ENCODE data around the gene NOC2L. TPM values are rescaled to one million over a fixed set of nuclear protein-coding genes. Genes with fewer than 3 reads are reported as not detected.

NOC2L gene
- total RNA-seq, 1 donor from 2014 or later = 39.6 TPM

DNA sequence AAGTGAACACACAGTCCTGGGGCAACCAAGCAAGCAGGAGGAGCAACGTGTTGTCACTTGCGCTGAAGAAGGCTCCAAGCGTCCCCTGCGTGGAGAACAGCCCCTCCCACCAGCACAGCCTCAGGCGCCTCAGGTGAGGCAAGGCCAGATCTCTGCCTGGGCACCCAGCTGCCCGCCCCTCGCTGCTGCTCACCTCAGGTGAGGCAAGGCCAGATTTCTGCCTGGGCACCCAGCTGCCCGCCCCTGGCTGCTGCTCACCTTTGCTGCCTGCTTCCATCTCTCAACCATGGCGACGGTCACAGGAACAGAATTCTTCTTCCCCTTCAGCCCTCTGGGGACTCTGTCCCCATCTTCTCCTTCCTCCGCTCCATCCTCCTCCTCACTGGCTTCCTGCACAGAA lies 2.4 kb downstream of the NOC2L start:
- Histone ChIP-seq H3K4me2 (no peak overlapping the region), H3K27me3 (peaks cover 25% of the 10 kb centered on the region), H3K9ac (no peak overlapping the region), H3K27ac (no peak overlapping the region), H3K4me1 (peaks cover 4% of the 10 kb centered on the region), H4K20me1 (ENCODE audit: low read depth) (peaks cover 34% of the 10 kb centered on the region), H3K4me3 (no peak overlapping the region), H2AFZ (replicated peaks) (no peak overlapping the region), H3K9me3 (ENCODE audit: low read depth) (no peaks in the 10 kb centered on the region), H3K36me3 (no peaks in the 10 kb centered on the region), H3F3A (ENCODE audit: low read depth) (no peaks in the 10 kb centered on the region), H3K79me2 (ENCODE audit: low read depth) (peaks cover 22% of the 10 kb centered on the region)
- peaks cover 8% of the 10 kb centered on the region for H3K4me1 Mint-ChIP-seq
- H3K9me3 Mint-ChIP-seq = no peaks in the 10 kb centered on the region
- H3K36me3 Mint-ChIP-seq = peaks cover 12% of the 10 kb centered on the region
- no peak overlapping the region for H3K27ac Mint-ChIP-seq
- TF ChIP-seq EZH2phosphoT487 (IDR thresholded peaks at IDR 0.05) (no peak), CTCF (IDR thresholded peaks at IDR 0.05) (no peak), EZH2 (IDR thresholded peaks at IDR 0.05) (no peak)
- peak overlapping the region; percentile 27 for H3K4me3 Mint-ChIP-seq
- no peak for DNase-seq (ENCODE audit: low spot score)
- peaks cover 8% of the 10 kb centered on the region for H3K27me3 Mint-ChIP-seq (ENCODE audit: insufficient read depth, low read depth)

GRCh38 chr1:955474-955873 lies 3.6 kb downstream of the NOC2L start:
- no peak for DNase-seq (ENCODE audit: low spot score)
- no peak overlapping the region for H3K27ac Mint-ChIP-seq

GRCh38 chr1:954927-955326 lies 4.1 kb downstream of the NOC2L start:
- H3K36me3 ChIP-seq = no peaks in the 10 kb centered on the region
- no peaks in the 10 kb centered on the region for H3K9me3 Mint-ChIP-seq
- no peak overlapping the region for H3K27ac ChIP-seq
- H3K79me2 ChIP-seq (ENCODE audit: low read depth) = peaks cover 22% of the 10 kb centered on the region
- no peak overlapping the region for H3K4me3 ChIP-seq
- H3K27me3 ChIP-seq = peaks cover 8% of the 10 kb centered on the region
- H2AFZ ChIP-seq (replicated peaks) = no peak overlapping the region
- no peak overlapping the region for H3K9ac ChIP-seq
- no peak overlapping the region for H3K4me2 ChIP-seq
- no peak overlapping the region for H3K27ac Mint-ChIP-seq
- no peaks in the 10 kb centered on the region for H3F3A ChIP-seq (ENCODE audit: low read depth)
- H3K27me3 Mint-ChIP-seq (ENCODE audit: insufficient read depth, low read depth) = peaks cover 6% of the 10 kb centered on the region
- H3K4me3 Mint-ChIP-seq = no peak overlapping the region
- H3K4me1 Mint-ChIP-seq = peaks cover 11% of the 10 kb centered on the region
- H3K4me1 ChIP-seq = peaks cover 4% of the 10 kb centered on the region
- H4K20me1 ChIP-seq (ENCODE audit: low read depth) = peaks cover 43% of the 10 kb centered on the region
- TF ChIP-seq CTCF (IDR thresholded peaks at IDR 0.05) (no peak), EZH2 (IDR thresholded peaks at IDR 0.05) (no peak), EZH2phosphoT487 (IDR thresholded peaks at IDR 0.05) (no peak)
- DNase-seq (ENCODE audit: low spot score) = no peak
- H3K9me3 ChIP-seq (ENCODE audit: low read depth) = no peaks in the 10 kb centered on the region
- peaks cover 25% of the 10 kb centered on the region for H3K36me3 Mint-ChIP-seq

More at GRCh38 chr1:955474-955873, 3.6 kb downstream of the NOC2L start:
- peaks cover 22% of the 10 kb centered on the region for H3K79me2 ChIP-seq (ENCODE audit: low read depth)
- no peaks in the 10 kb centered on the region for H3K9me3 ChIP-seq (ENCODE audit: low read depth)
- peaks cover 9% of the 10 kb centered on the region for H3K27me3 Mint-ChIP-seq (ENCODE audit: insufficient read depth, low read depth)
- H3K27me3 ChIP-seq = peaks cover 14% of the 10 kb centered on the region
- peaks cover 11% of the 10 kb centered on the region for H3K4me1 Mint-ChIP-seq
- peaks cover 38% of the 10 kb centered on the region for H4K20me1 ChIP-seq (ENCODE audit: low read depth)
- peaks cover 4% of the 10 kb centered on the region for H3K4me1 ChIP-seq
- no peak overlapping the region for H3K4me2 ChIP-seq
- H3K9ac ChIP-seq = no peak overlapping the region
- H3K4me3 ChIP-seq = no peak overlapping the region
- no peaks in the 10 kb centered on the region for H3K36me3 ChIP-seq
- no peaks in the 10 kb centered on the region for H3K9me3 Mint-ChIP-seq
- peaks cover 19% of the 10 kb centered on the region for H3K36me3 Mint-ChIP-seq
- no peak overlapping the region for H2AFZ ChIP-seq (replicated peaks)
- H3F3A ChIP-seq (ENCODE audit: low read depth) = no peaks in the 10 kb centered on the region
- TF ChIP-seq CTCF (IDR thresholded peaks at IDR 0.05) (no peak), EZH2 (IDR thresholded peaks at IDR 0.05) (no peak), EZH2phosphoT487 (IDR thresholded peaks at IDR 0.05) (no peak)
- H3K4me3 Mint-ChIP-seq = no peak overlapping the region
- H3K27ac ChIP-seq = no peak overlapping the region

Data from neural progenitor cell (in vitro differentiated cells).